GM12872 (cell line): ENCODE measurements around the gene PLEKHG7.

Experiments
- CTCF ChIP-seq: IDR thresholded peaks from 3 replicates; pipeline ENCODE4 v1.5.1; 2011; ENCODE audit warnings: low read depth, mild to moderate bottlenecking, low read length, moderate library complexity; ENCODE audit not compliant: insufficient read depth

The PLEKHG7 gene

GRCh38 chr12:92753976-92754885, 51.4 kb downstream of the PLEKHG7 start:
- TF ChIP-seq CTCF, result no peak

- no peak for TF ChIP-seq CTCF
Observed at GRCh38 chr12:92756898-92757596, 54.3 kb downstream of the PLEKHG7 start.

- no peak for TF ChIP-seq CTCF
Observed at GRCh38 chr12:92757597-92758121, 54.9 kb downstream of the PLEKHG7 start.

- TF ChIP-seq CTCF, result no peak
Observed at GRCh38 chr12:92759634-92760268, 57.0 kb downstream of the PLEKHG7 start.

- no peak for TF ChIP-seq CTCF
Observed at GRCh38 chr12:92762773-92763172, 60.0 kb downstream of the PLEKHG7 start.

GRCh38 chr12:92764831-92765230, 62.0 kb downstream of the PLEKHG7 start:
- TF ChIP-seq CTCF, result no peak

GRCh38 chr12:92765871-92766270, 63.1 kb downstream of the PLEKHG7 start:
- TF ChIP-seq CTCF, result no peak
